Tibial artery (tissue), 4 donors: ENCODE results near the gene FAM78A.
A peak's percentile ranks its signal among the peaks of the same experiment; 100 is the strongest.

Experiments
- DNase-seq, 2 donors: peaks; one replicate each; pipeline ENCODE4 v3.0.0-alpha.2; 2019
- H3K27ac ChIP-seq, 2 donors: fragments of 200-600 bp; sonication (generic) in 1 of 2; 1 replicate in 1 of 2; 2 replicates in 1 of 2; pipeline ENCODE4 v1.5.1; 2018 to 2019; ENCODE audit warnings: mild to moderate bottlenecking in 1 of 2
- H3K27me3 ChIP-seq, 2 donors: fragments of 200-600 bp; sonication (generic) in 1 of 2; one replicate each; pipeline versions ENCODE4 v1.5.1 to v1.6.0; 2016 to 2019
- H3K36me3 ChIP-seq, 3 donors: fragments of 200-600 bp; sonication (generic) in 2 of 3; one replicate each; pipeline ENCODE4 v1.5.1; 2016 to 2019; ENCODE audit warnings: mild to moderate bottlenecking in 2 of 3
- H3K4me1 ChIP-seq, 4 donors: fragments of 200-600 bp; sonication (generic) in 2 of 4; 1 replicate in 3 of 4; 2 replicates in 1 of 4; pipeline ENCODE4 v1.5.1; 2016 to 2019
- H3K4me3 ChIP-seq, 2 donors: fragments of 200-600 bp; sonication (generic) in 1 of 2; 1 replicate in 1 of 2; 2 replicates in 1 of 2; pipeline ENCODE4 v1.5.1; 2018 to 2019; ENCODE audit warnings: mild to moderate bottlenecking in 2 of 2
- H3K9me3 ChIP-seq, 3 donors: fragments of 200-600 bp; sonication (generic) in 1 of 3; one replicate each; pipeline ENCODE4 v1.5.1; 2016 to 2019
- intact Hi-C: fragments of 100-400 bp; cut with DNase I; formaldehyde crosslinking; loops from one replicate; pipeline ENCODE4 v1.15.0; 2023; ENCODE audit warnings: low total_unique reads
- TF ChIP-seq, protein P1 (sequence below), 2 experiments: fragments of 200-600 bp in 1 of 2; fragments of 450-650 bp in 1 of 2; IDR thresholded peaks; one replicate each; pipeline ENCODE4 v1.5.1; 2017 to 2019; ENCODE audit warnings: antibody characterized with exemption in 2 of 2, mild to moderate bottlenecking in 1 of 2, moderate library complexity in 1 of 2

The FAM78A gene, protein sequence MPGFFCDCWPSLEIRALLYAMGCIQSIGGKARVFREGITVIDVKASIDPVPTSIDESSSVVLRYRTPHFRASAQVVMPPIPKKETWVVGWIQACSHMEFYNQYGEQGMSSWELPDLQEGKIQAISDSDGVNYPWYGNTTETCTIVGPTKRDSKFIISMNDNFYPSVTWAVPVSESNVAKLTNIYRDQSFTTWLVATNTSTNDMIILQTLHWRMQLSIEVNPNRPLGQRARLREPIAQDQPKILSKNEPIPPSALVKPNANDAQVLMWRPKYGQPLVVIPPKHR

GRCh38 chr9:131276094-131276888 is at the start of gene FAM78A:
TSS of gene FAM78A (minus strand) at chr9:131276510. CDS start at chr9:131276179, 331 bp downstream.
- no peaks in the 10 kb centered on the region for H3K36me3 ChIP-seq
- peak within 1 kb of the TSS; percentile 64 to 74 for H3K4me3 ChIP-seq
- intact Hi-C loops = no loop called here
- TF ChIP-seq, protein P1, sequence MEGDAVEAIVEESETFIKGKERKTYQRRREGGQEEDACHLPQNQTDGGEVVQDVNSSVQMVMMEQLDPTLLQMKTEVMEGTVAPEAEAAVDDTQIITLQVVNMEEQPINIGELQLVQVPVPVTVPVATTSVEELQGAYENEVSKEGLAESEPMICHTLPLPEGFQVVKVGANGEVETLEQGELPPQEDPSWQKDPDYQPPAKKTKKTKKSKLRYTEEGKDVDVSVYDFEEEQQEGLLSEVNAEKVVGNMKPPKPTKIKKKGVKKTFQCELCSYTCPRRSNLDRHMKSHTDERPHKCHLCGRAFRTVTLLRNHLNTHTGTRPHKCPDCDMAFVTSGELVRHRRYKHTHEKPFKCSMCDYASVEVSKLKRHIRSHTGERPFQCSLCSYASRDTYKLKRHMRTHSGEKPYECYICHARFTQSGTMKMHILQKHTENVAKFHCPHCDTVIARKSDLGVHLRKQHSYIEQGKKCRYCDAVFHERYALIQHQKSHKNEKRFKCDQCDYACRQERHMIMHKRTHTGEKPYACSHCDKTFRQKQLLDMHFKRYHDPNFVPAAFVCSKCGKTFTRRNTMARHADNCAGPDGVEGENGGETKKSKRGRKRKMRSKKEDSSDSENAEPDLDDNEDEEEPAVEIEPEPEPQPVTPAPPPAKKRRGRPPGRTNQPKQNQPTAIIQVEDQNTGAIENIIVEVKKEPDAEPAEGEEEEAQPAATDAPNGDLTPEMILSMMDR (IDR thresholded peaks at IDR 0.05) = no peak
- peak; percentile 46 to 71 for DNase-seq
- no peaks in the 10 kb centered on the region for H3K9me3 ChIP-seq
- peaks cover 0 to 64% of the 10 kb centered on the region in 2 donors for H3K27me3 ChIP-seq
- peak within 1 kb of the TSS; percentile 10 to 13 for H3K27ac ChIP-seq
- peaks cover 0 to 22% (median 16%) of the 10 kb centered on the region in 4 donors for H3K4me1 ChIP-seq

DNA sequence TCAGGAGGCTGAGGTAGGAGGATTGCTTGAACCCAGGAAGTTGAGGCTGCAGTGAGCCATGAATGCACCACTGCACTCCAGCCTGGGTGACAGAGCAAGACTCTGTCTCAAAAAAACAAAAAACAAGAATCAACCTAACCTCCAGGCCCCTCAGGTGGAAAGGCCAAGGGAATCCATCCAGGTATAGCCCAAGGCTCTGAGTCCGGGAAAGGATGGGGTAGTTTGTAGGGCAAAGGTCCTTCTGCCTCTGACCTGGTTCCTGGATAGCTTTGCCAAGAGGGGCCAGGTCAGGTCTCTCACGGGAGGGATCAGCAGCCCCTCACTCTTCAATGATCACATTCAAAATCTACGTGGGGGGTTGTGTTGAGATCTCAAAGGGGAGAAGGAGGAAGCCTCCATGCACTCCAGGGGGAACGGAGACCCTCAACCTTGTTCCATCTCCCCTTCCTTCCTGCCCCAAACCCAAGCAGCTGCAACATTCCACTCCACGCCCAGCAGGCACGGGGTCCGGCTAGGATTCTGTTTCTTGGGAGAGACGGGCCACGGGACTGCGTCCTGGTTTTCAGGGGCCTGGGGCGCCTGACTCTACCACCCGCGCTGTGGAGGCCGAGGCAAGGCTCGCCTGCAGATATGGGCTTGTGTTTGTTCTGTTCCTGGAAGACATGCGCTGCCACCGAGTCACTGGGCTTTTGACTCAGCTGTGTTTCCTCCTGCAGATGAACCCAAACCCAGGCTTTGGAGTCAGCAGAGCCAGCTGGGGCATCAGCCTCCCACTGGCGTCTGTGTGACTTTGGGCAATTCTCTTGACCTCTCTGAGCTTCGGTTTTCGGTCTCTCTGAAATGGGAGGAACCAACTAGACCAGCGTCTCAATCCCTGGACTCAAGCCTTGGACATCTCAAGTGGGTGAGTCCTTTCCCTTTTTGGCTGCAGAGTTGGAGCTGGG is 48.7 kb upstream of the FAM78A start:
- Histone ChIP-seq H3K9me3 (no peaks in the 10 kb centered on the region), H3K4me1 (peaks cover 0 to 4% (median 0%) of the 10 kb centered on the region in 4 donors), H3K36me3 (no peaks in the 10 kb centered on the region), H3K27ac (no peak overlapping the region), H3K4me3 (no peak overlapping the region), H3K27me3 (peaks cover 0 to 5% of the 10 kb centered on the region in 2 donors)
- intact Hi-C loops = no loop called here
- DNase-seq = no peak
- TF ChIP-seq, protein P1 (IDR thresholded peaks at IDR 0.05) = no peak

- TF ChIP-seq, protein P1 (IDR thresholded peaks at IDR 0.05) = no peak
- H3K4me3 ChIP-seq = no peak overlapping the region
- H3K4me1 ChIP-seq = peaks cover 0 to 4% (median 0%) of the 10 kb centered on the region in 4 donors
- no peak overlapping the region for H3K27ac ChIP-seq
- H3K36me3 ChIP-seq = no peaks in the 10 kb centered on the region
- DNase-seq = no peak
- H3K9me3 ChIP-seq = no peaks in the 10 kb centered on the region
- H3K27me3 ChIP-seq = peaks cover 0 to 1% of the 10 kb centered on the region in 2 donors
- intact Hi-C loops = no loop called here
Measured at GRCh38 chr9:131323629-131324028, 47.3 kb upstream of the FAM78A start.

DNA sequence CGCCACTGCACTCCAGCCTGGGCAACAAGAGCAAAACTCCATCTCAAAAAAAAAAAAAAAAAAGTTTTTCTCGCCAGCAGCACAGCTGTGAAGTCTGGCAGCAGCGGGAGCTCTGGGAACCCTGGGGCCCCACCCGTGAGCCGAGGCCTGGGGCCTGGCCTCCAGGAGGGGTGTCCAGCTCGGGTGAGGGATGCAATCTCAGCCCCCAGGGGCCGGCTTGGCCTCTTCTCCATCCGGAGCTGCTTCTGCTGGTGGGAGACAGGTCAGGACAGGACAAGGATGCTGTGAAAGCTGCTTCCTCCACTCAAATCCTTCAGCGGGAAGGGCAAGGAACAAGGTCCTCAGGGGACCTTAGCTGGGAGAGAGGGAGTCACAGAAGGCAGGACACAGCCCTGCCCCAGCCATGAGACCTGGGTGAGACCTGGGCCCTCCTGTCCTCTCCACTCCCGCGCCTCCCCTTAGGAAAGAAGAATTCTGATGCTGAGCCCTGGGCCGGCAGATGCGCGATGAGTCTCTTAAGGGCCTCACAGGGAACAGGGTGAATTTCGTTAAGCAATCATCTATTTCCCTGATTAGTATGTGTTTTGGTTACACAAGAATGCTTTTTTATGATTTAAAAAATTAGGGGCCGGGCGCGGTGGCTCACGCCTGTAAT is 43.8 kb upstream of the FAM78A start:
- H3K36me3 ChIP-seq = no peaks in the 10 kb centered on the region
- intact Hi-C loops = no loop called here
- H3K9me3 ChIP-seq = no peaks in the 10 kb centered on the region
- no peaks in the 10 kb centered on the region for H3K4me1 ChIP-seq
- H3K27me3 ChIP-seq = peaks cover 0 to 17% of the 10 kb centered on the region in 2 donors
- no peak overlapping the region for H3K27ac ChIP-seq
- no peak for DNase-seq
- no peak overlapping the region for H3K4me3 ChIP-seq
- TF ChIP-seq, protein P1 (IDR thresholded peaks at IDR 0.05) = no peak

DNA sequence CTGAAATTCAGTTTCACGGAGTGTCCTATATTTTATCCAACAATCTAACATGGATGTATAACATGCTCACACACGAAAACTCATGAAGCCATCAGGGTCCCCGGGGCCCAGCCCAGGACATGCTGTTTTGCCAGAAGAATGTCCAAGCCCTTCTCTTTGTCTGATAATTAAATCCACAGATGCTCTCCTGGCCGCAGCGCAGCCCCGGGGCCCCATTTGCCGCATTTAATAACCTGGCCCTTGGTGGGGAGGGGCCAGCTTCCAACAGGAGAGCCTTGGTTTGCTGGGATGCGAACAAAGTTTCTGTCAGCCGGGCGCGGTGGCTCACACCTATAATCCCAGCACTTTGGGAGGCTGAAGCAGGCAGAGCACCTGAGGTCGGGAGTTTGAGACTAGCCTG is 43.2 kb upstream of the FAM78A start:
- peaks cover 0 to 20% of the 10 kb centered on the region in 2 donors for H3K27me3 ChIP-seq
- no peak for DNase-seq
- H3K9me3 ChIP-seq = no peaks in the 10 kb centered on the region
- H3K4me3 ChIP-seq = no peak overlapping the region
- intact Hi-C loops = no loop called here
- no peaks in the 10 kb centered on the region for H3K36me3 ChIP-seq
- TF ChIP-seq, protein P1 (IDR thresholded peaks at IDR 0.05) = no peak
- no peaks in the 10 kb centered on the region for H3K4me1 ChIP-seq
- no peak overlapping the region for H3K27ac ChIP-seq
